NCI-H524 treated with DMSO at 0.1 percent for 48 hours (cell line): Measurements from ENCODE around the gene TNRC18.
"Not testable (repeated sequence)": the region's sequence is repeated elsewhere in the genome, so short reads cannot be mapped to it uniquely, and the experiment has no call there.

Experiments
- DNase-seq: peaks from one replicate; lab custom pipeline; 2025; lab: John Stamatoyannopoulos, UW

TNRC18 gene, protein sequence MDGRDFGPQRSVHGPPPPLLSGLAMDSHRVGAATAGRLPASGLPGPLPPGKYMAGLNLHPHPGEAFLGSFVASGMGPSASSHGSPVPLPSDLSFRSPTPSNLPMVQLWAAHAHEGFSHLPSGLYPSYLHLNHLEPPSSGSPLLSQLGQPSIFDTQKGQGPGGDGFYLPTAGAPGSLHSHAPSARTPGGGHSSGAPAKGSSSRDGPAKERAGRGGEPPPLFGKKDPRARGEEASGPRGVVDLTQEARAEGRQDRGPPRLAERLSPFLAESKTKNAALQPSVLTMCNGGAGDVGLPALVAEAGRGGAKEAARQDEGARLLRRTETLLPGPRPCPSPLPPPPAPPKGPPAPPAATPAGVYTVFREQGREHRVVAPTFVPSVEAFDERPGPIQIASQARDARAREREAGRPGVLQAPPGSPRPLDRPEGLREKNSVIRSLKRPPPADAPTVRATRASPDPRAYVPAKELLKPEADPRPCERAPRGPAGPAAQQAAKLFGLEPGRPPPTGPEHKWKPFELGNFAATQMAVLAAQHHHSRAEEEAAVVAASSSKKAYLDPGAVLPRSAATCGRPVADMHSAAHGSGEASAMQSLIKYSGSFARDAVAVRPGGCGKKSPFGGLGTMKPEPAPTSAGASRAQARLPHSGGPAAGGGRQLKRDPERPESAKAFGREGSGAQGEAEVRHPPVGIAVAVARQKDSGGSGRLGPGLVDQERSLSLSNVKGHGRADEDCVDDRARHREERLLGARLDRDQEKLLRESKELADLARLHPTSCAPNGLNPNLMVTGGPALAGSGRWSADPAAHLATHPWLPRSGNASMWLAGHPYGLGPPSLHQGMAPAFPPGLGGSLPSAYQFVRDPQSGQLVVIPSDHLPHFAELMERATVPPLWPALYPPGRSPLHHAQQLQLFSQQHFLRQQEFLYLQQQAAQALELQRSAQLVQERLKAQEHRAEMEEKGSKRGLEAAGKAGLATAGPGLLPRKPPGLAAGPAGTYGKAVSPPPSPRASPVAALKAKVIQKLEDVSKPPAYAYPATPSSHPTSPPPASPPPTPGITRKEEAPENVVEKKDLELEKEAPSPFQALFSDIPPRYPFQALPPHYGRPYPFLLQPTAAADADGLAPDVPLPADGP (N-terminal part only)

DNA sequence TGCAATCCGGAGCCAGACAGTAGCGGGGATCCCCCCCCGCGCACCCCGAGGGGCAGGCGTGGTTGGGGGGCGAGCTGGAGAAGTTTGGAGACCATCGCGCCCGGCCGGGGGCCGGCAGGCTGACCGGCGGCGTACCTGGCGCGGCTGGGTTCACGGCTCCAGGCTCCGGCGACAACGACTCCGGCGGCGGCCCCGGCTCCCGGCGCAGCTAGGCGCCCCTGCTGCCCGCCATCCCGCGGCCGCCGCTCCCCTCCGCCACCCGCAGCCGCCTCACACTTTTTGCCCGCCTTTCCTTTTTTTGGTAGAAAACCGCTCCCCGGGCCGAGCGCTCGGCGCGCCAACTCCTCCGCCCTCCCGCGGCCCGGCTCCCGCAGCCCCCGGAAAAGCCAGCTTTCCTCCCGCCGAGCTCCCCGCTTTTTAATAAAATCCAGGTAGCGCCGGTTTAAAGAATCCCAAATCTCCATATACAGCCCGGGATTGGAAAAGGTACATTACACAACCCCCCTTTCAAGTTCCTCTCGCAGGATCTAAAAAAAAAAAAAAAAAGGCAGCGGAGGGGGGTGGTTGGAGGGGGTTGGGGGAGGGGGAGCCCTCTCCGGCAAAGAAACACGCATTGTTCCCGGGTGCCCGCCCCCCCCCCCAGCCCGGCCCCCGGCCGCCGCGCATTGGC is at the start of gene TNRC18:
TSS of gene TNRC18 (minus strand) at position 529 of the 670 bp plus-strand sequence. CDS start 2,588 bp downstream, outside the sequence.
- DNase-seq: no peak

DNA sequence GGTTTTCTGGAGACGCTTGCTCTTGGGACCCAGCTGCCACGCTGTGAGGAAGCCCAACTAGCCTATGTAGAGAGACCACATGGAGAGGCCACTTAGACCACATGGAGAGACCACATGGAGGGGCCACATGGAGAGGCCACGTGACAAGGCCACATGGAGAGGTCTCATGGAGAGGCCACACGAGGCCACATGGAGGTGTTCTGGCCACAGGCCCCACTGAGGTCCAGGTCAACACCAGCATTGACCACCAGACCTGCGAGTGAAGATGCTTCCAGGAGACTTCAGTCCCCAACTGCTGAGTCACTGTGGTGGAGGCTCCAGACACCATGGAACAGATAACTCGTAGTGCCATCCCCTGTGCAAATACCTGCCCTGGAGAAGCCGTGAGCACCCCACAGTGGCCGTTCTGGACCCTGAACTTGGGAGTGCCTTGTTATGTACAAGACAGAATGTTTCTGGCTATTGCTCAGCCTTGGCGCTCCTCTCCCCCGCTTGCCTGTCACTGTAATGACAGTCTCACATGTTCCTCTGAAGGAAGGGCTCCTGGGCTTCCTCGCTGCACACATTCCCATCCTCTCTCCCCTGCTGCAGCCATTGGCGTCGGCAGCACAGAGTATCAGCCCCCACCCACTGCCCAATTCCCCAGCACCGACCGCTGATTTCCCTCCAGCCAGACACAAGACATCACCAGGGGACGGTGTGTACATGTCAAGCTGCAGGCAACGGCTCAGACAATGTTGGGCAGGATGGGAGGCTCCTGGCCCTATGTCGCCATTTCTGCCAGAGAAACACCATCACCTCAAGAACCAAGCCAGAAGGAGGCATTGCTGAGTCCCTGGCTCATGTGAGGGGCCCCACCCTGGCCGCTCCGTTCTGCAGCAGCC is 49.0 kb upstream of the TNRC18 start:
- no peak for DNase-seq

GRCh38 chr7:5471623-5472022 is 48.0 kb upstream of the TNRC18 start:
- DNase-seq: not testable (repeated sequence)

GRCh38 chr7:5470816-5471215 is 47.2 kb upstream of the TNRC18 start:
- no peak for DNase-seq

GRCh38 chr7:5470167-5470532 is 46.5 kb upstream of the TNRC18 start:
- DNase-seq: no peak

DNA sequence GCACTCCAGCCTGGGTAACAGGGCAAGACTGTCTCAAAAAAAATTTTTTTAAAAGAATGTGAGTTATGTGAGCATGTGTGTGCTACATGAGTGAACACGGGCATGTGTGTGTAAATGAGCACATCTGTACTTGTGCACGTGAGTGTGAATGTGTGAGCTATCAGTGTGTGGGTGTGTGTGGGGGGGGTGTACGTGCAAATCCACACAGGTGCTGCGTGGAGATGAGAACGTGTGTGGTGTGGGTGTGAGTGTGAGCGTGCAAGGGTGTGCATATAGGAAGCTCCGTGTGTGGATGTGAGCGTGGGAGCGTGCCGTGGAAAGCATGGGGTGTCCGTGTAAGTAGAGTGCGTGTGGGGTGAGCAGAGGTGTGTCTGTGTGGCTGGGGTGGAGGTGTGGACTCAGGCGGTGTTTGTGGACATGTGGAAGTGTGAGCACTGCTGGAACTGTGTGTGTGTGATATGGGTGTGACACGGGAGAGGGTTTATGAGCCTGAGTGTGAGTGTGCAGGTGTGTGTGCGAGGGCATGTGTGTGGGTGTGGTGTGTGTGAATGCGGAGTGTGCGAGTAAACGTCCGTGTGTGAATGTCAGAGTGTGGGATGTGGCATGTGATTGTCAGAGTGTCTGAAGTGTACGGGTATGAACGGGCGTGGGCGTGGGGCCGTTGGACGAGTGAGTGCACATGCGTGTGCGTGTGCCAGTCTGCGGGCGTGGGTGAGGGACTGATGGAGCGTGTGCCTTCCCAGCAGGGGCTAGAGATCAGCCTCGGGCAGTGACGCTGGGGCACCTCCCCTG is 45.9 kb upstream of the TNRC18 start:
- DNase-seq: no peak

DNA sequence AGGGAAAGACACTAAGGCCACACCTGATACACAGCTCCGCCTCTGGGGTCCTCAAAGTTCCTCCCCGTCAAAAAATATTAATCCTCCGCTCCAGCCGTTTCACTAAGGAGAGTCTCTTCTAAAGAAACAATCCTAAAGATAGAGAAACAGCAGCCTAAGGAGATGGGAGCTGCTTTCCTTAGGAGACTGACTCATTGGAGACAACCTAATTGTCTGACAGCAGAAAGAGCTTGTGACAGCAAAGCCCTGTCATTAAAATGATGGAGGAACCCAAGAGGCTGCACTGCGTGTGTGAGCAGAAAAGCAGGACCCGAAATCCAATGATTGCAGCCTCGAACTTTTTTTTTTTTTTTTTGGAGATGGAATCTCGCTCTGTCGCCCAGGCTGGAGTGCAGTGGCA is 44.0 kb upstream of the TNRC18 start:
- DNase-seq: no peak

GRCh38 chr7:5466551-5466950 is 42.9 kb upstream of the TNRC18 start:
- no peak for DNase-seq

DNA sequence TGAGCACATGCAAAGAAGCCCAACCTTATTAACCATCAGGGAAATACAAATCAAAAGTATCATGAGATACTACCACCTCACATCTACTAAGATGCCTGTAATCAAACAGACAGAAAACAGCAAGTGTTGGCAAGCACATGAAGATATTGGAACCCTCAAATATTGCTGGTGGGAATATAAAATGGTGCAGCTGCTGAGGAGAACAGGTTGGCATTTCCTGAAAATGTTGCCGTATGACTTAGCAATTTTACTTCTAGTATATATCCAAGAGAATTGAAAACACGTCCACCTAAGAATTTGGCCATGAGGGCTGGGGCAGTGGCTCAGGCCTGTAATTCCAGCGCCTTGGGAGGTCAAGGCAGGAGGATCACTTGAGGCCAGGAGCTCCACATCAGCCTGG is 39.4 kb upstream of the TNRC18 start:
- no peak for DNase-seq

DNA sequence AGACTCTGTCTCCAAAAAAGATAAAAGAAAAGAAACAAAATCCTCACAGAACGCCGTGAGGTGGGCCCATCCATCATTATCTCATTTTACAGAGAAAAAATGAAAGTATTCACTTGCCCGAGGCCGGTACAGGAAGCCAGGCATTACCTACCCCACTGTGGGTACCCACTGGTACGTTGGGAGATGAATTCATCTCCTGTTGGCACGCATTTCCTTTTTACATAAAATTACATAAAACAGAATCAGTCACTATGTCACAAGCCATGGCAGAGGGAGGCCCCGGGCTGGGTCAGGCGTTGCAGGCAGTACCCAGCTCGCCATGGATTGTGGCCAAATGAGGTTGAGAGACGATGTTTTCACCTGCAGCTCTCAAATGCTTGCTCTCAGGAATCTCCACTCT is 38.6 kb upstream of the TNRC18 start:
- no peak for DNase-seq

- DNase-seq: no peak
Measured at GRCh38 chr7:5458921-5459480, 35.4 kb upstream of the TNRC18 start.

GRCh38 chr7:5457245-5457735 is 33.7 kb upstream of the TNRC18 start:
- no peak for DNase-seq

DNA sequence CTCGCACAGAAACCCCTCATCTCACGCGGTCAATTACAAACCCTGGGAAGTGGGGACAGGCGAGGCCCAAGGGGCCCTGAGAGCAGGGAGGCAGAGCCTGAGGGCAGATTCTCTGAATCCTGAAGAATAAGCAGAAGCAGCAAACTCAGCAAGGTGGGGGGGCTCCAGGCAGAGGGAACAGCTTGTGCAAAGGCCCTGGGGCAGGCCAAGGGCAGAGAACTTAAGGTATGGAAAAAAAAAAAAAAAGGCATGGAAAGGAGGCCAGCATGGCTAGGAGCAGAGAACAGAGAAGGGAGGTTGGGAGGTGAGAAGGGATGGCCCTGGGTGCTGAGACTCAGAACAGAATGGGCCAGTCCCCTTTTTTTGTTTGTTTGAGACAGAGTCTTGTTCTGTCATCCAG is 32.8 kb upstream of the TNRC18 start:
- no peak for DNase-seq

DNA sequence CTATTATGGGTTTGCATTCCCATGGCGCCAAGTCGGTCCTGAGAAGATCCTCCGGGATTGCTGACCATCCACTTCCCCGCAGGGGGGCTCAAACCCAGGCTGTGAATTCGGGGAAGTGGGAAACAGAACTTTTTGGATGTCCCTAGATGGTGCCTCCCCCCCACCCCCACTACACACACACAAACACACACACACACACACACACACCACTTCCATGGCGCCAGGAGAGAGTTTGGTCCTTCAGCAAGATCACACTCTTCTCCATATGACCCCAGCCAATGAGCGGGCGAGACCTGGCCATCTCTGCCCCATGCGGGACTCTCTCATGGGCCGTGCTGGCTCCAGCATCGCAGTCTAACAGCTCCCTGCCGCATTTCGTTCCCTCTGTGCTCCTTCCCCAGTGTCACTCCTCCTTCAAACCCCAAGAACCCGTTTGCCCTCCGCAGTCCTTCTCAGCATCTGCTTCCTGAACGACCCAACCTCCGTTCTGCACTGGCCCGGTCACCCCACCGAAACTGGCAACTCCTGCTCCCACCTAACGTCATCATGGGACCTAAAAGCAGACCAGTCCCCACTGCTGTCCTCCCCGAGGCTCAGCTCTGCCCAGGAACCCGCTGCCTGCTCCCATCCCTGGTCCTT is 32.1 kb upstream of the TNRC18 start:
- DNase-seq: no peak

GRCh38 chr7:5455175-5455574 is 31.5 kb upstream of the TNRC18 start:
- no peak for DNase-seq

- no peak for DNase-seq
Measured at GRCh38 chr7:5454485-5454884, 30.9 kb upstream of the TNRC18 start.

DNA sequence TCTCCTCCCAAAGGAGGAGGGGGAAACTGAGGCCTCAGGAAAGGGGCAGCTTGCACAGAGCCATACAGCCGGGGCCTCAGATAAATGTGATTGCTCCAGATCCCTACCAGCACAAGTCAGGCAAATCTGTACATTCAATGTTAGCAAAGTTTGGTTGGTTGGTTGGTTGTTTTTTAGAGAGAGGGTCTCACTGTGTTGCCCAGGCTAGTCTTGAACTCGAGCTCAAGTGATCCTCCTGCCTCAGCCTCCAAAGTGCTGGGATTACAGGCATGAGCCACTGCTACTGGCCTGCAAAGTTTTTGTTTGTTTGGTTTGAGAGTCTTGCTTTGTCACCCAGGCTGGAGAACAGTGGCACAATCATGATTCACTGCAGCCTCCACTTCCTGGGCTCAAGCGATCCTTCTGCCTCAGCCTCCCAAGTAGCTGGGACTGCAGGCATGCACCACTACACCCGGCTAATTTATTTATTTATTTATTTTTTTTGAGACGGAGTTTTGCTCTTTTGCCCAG is 30.0 kb upstream of the TNRC18 start:
- no peak for DNase-seq

GRCh38 chr7:5452937-5453540 is 29.4 kb upstream of the TNRC18 start:
- DNase-seq: no peak

DNA sequence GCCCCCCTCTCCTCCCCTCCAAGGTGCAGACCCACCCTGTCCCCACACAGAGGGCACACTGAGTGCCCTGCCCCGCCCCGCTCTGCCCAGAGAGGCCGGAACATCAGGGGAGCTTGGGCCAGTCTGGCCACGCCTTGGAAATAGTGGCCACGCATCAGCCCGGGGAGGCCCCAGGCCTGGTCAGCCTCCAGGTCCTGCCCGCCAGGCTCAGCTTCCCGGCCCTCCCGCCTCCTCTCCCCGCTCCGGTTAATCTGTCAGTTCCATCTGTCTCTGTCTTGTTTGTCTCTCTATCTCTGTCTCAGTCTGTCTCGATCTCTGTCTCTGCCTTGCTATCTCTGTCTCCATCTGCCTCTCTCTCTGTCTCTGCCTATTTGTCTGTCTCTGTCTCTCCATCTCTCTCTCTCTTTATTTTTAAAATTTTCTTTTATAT is 28.9 kb upstream of the TNRC18 start:
- DNase-seq: no peak
